ENCODE data around the gene CAMK1D. TPM values are rescaled to one million over a fixed set of nuclear protein-coding genes. Genes with fewer than 3 reads are reported as not detected.

CAMK1D gene
- polyA plus RNA-seq, 2 of the 4 experiments (the other 2 are of a cell fraction), result 6.6 to 12.5 TPM

GRCh38 chr10:12509794-12510100 lies 160.4 kb downstream of the CAMK1D start:
- TF ChIP-seq GATA3 (IDR thresholded peaks at IDR 0.05; ENCODE audit: borderline replicate concordance), result no peak
- ChIA-PET CTCF (no interaction called here), POLR2A (no interaction called here)
- DNase-seq (ENCODE audit: low read depth in 1 of 2, low spot score in 1 of 2), result no peak
- Histone ChIP-seq H3K27ac (no peak overlapping the region), H3K4me3 (no peak overlapping the region), H3K4me1 (no peaks in the 10 kb centered on the region), H3K9me3 (no peaks in the 10 kb centered on the region), H3K4me2 (no peak overlapping the region)
- ATAC-seq, result no peak
- FAIRE-seq, result no peak
- WGBS (ENCODE audit: missing lambda C conversion rate), result 76% methylated on average over 2 of the region's 2 CpGs

DNA sequence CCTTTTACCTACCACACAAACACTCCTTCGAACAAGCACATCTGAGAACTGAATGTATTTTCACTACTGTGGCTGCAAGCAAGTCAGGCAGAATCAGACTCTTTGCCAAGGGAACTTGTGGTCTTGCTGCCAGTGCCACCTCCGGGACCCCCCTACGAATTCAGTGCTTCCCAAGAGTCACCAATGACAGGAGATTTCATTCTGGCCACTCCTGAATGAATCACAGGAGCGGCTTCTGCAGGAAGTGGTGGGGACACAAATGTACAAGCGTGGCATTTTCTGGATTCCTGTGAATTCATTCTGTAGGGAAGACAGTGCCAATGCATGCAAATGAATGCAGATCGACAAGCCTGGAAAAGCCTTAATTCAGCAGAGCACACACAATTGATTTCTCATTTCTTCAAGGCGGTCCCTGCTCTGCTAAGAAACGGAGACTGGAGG lies 161.2 kb downstream of the CAMK1D start:
- FAIRE-seq, result no peak
- H3K9me3 ChIP-seq, result no peaks in the 10 kb centered on the region
- ChIA-PET POLR2A (no interaction called here), CTCF (no interaction called here)
- H3K27ac ChIP-seq, result no peak overlapping the region
- no peak for DNase-seq (ENCODE audit: low read depth in 1 of 2, low spot score in 1 of 2)
- H3K4me3 ChIP-seq, result no peak overlapping the region
- ATAC-seq, result no peak
- H3K4me1 ChIP-seq, result no peaks in the 10 kb centered on the region; the same call in 2 of the 3 replicates
- TF ChIP-seq RCOR1 (IDR thresholded peaks at IDR 0.05; ENCODE audit: low read depth, low read length), result no peak
- TF ChIP-seq, protein P1, sequence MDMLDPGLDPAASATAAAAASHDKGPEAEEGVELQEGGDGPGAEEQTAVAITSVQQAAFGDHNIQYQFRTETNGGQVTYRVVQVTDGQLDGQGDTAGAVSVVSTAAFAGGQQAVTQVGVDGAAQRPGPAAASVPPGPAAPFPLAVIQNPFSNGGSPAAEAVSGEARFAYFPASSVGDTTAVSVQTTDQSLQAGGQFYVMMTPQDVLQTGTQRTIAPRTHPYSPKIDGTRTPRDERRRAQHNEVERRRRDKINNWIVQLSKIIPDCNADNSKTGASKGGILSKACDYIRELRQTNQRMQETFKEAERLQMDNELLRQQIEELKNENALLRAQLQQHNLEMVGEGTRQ (IDR thresholded peaks at IDR 0.05), result no peak
- no peak overlapping the region for H3K4me2 ChIP-seq
- WGBS (ENCODE audit: missing lambda C conversion rate), result 79% methylated on average over 8 of the region's 8 CpGs

- no peak for DNase-seq (ENCODE audit: low read depth in 1 of 2, low spot score in 1 of 2)
- Histone ChIP-seq H3K4me3 (no peak overlapping the region), H3K4me1 (peaks cover 3% of the 10 kb centered on the region; the same call in 2 of the 3 replicates), H3K4me2 (no peak overlapping the region), H3K27ac (no peak overlapping the region), H3K9me3 (no peaks in the 10 kb centered on the region)
- ChIA-PET CTCF (interaction anchor here (1.6 kb wide), 1 partner anchor 246 kb away, joined by 7 read pairs; no protein-coding TSS in a partner anchor), POLR2A (interaction anchor here (0.6 kb wide), 1 partner anchor 1927 kb away, joined by 3 read pairs; no protein-coding TSS in a partner anchor)
- no peak for ATAC-seq
- FAIRE-seq, result no peak
- 80% methylated on average over 4 of the region's 4 CpGs for WGBS (ENCODE audit: missing lambda C conversion rate)
- TF ChIP-seq ZC3H11A (IDR thresholded peaks at IDR 0.05) (no peak), HES2 (IDR thresholded peaks at IDR 0.05) (no peak), FOSL2 (IDR thresholded peaks at IDR 0.05) (no peak), FOSL2 (CRISPR knock-in tag; IDR thresholded peaks at IDR 0.05) (no peak), ZFP36 (IDR thresholded peaks at IDR 0.05; ENCODE audit: borderline replicate concordance, partially characterized antibody) (no peak), ZSCAN20 (CRISPR knock-in tag; IDR thresholded peaks at IDR 0.05) (no peak), SMC3 (IDR thresholded peaks at IDR 0.05) (no peak), JUNB (IDR thresholded peaks at IDR 0.05) (no peak), RAD21 (conservative IDR thresholded peaks at IDR 0.05 in 1 of 2, IDR thresholded peaks at IDR 0.05 in 1 of 2) (no peak)
- TF ChIP-seq, protein P2, sequence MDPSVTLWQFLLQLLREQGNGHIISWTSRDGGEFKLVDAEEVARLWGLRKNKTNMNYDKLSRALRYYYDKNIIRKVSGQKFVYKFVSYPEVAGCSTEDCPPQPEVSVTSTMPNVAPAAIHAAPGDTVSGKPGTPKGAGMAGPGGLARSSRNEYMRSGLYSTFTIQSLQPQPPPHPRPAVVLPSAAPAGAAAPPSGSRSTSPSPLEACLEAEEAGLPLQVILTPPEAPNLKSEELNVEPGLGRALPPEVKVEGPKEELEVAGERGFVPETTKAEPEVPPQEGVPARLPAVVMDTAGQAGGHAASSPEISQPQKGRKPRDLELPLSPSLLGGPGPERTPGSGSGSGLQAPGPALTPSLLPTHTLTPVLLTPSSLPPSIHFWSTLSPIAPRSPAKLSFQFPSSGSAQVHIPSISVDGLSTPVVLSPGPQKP (IDR thresholded peaks at IDR 0.05; ENCODE audit: low read depth, low read length), result no peak
These were observed 161.6 kb downstream of the CAMK1D start for GRCh38 chr10:12510984-12511383.

DNA sequence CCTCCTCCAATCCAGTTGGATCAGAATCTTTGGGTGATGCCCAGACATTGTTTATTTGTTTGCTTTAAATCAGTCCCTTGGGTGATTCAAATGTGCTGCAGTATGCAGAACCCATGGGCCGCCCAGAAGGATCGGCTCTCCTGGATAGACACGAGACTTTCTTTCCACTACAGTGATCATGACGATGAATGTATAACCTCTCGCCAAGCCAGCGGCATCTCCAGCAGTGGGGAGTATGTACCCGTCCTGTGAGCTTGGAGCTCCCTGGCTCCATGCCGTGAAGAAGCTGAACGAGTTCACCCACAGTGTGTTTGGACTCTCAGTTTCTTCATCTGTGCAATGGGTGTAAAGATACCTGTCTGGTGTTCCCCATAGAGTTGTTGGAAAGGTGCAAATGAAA lies 162.3 kb downstream of the CAMK1D start:
- TF ChIP-seq TP53 (CRISPR knock-in tag; IDR thresholded peaks at IDR 0.05), result no peak
- no peak for TF ChIP-seq EHF (CRISPR knock-in tag; IDR thresholded peaks at IDR 0.05)
- TF ChIP-seq ZSCAN20 (CRISPR knock-in tag; IDR thresholded peaks at IDR 0.05), result no peak
- TF ChIP-seq, protein P1 (IDR thresholded peaks at IDR 0.05), result no peak
- no peak for TF ChIP-seq RNF2 (IDR thresholded peaks at IDR 0.05; ENCODE audit: borderline replicate concordance, low read depth)
- H3K27ac ChIP-seq, result no peak overlapping the region
- FAIRE-seq (no peak), DNase-seq (ENCODE audit: low read depth in 1 of 2, low spot score in 1 of 2) (no peak), ATAC-seq (no peak)
- no peak overlapping the region for H3K4me3 ChIP-seq
- H3K4me1 ChIP-seq, result peaks cover 5% of the 10 kb centered on the region; the same call in 2 of the 3 replicates
- POLR2A ChIA-PET, result no interaction called here
- no peak overlapping the region for H3K4me2 ChIP-seq
- WGBS (ENCODE audit: missing lambda C conversion rate), result 89% methylated on average over 9 of the region's 9 CpGs
- CTCF ChIA-PET, result interaction anchor here (0.9 to 1.6 kb wide), 2 partner anchors 18 to 247 kb away, joined by 3 to 7 read pairs; no protein-coding TSS in a partner anchor
- H3K9me3 ChIP-seq, result no peaks in the 10 kb centered on the region
